Measurements from ENCODE around the gene MN1. TPM values are rescaled to one million over a fixed set of nuclear protein-coding genes. Genes with fewer than 3 reads are reported as not detected.

The MN1 gene
- total RNA-seq, 1 donor from 2014 or later = 5.9 TPM

DNA sequence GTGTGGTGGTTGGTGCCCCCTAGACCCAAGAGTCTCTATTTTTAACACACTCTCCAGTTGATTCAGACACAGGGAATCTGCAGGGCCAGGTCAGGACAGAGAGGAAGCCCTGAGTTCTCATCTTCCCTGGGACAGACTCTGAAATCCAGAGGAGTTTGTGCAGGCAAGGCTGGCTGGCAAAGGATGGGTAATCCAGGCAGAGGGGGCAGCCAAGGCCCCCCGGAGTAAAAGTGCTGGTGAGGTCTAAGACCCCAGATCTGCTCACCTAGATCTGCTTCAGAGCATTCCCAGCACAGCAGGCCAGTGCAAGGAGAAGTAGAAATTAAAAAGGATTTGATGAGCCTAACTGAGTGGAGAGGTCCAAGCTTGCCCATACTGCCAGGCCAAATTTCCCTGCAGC, 40.6 kb upstream of the MN1 start:
- H3K9me3 Mint-ChIP-seq (ENCODE audit: low read depth) = peaks cover 5% of the 10 kb centered on the region
- no peak overlapping the region for H3K4me3 Mint-ChIP-seq (ENCODE audit: low read depth)
- TF ChIP-seq CTCF (IDR thresholded peaks at IDR 0.05; ENCODE audit: unreplicated experiment) = no peak
- no peak for DNase-seq (ENCODE audit: low spot score, unreplicated experiment)
- H3K36me3 Mint-ChIP-seq (ENCODE audit: insufficient read depth) = peaks cover 3% of the 10 kb centered on the region
- no peak overlapping the region for H3K27ac Mint-ChIP-seq
- no peaks in the 10 kb centered on the region for H3K27me3 Mint-ChIP-seq
- H3K4me1 Mint-ChIP-seq (ENCODE audit: low read depth) = peaks cover 3% of the 10 kb centered on the region

GRCh38 chr22:27840436-27840835, 38.9 kb upstream of the MN1 start:
- H3K36me3 Mint-ChIP-seq (ENCODE audit: insufficient read depth) = peaks cover 2% of the 10 kb centered on the region
- TF ChIP-seq CTCF (IDR thresholded peaks at IDR 0.05; ENCODE audit: unreplicated experiment) = no peak
- peaks cover 5% of the 10 kb centered on the region for H3K9me3 Mint-ChIP-seq (ENCODE audit: low read depth)
- H3K4me3 Mint-ChIP-seq (ENCODE audit: low read depth) = no peak overlapping the region
- H3K4me1 Mint-ChIP-seq (ENCODE audit: low read depth) = peaks cover 3% of the 10 kb centered on the region
- no peak overlapping the region for H3K27ac Mint-ChIP-seq
- no peaks in the 10 kb centered on the region for H3K27me3 Mint-ChIP-seq
- DNase-seq (ENCODE audit: low spot score, unreplicated experiment) = no peak

DNA sequence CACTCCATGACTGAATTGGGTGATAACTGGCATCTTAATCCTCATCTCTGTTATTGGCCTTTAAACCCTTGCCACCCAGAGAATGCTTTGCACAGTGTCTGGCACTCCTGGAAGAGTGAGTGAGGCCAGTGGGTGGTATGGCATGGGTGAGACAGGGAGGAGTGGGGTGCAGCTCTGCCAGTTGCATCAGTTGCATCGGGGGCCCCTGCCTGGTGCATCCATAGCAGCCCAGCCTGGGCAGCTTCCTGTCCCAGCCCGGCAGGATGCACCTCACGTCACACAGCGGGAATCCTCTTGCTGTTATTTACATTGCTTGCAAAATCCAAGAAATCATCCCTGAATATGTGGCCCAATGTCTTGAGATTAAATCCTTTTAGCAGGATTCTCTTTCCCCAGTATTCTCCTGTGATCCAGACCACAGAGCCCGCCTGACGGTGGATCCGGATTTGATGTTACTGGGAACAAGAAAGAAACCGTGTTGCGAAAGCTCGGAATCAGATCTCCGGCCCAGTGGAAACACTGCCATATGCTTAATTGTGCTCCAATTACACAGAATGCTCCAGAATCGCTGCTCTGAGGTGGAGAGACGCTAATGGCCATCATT, 37.6 kb upstream of the MN1 start:
- no peak for TF ChIP-seq CTCF (IDR thresholded peaks at IDR 0.05; ENCODE audit: unreplicated experiment)
- no peak overlapping the region for H3K27ac Mint-ChIP-seq
- H3K4me1 Mint-ChIP-seq (ENCODE audit: low read depth) = peaks cover 3% of the 10 kb centered on the region
- peaks cover 2% of the 10 kb centered on the region for H3K36me3 Mint-ChIP-seq (ENCODE audit: insufficient read depth)
- H3K9me3 Mint-ChIP-seq (ENCODE audit: low read depth) = peaks cover 5% of the 10 kb centered on the region
- H3K4me3 Mint-ChIP-seq (ENCODE audit: low read depth) = no peak overlapping the region
- no peak for DNase-seq (ENCODE audit: low spot score, unreplicated experiment)
- H3K27me3 Mint-ChIP-seq = no peaks in the 10 kb centered on the region

GRCh38 chr22:27836181-27836580, 34.6 kb upstream of the MN1 start:
- Mint-ChIP-seq H3K27ac (peak overlapping the region; percentile 8), H3K9me3 (ENCODE audit: low read depth) (peaks cover 5% of the 10 kb centered on the region), H3K36me3 (ENCODE audit: insufficient read depth) (peaks cover 2% of the 10 kb centered on the region), H3K4me1 (ENCODE audit: low read depth) (no peaks in the 10 kb centered on the region), H3K27me3 (peaks cover 3% of the 10 kb centered on the region), H3K4me3 (ENCODE audit: low read depth) (no peak overlapping the region)
- TF ChIP-seq CTCF (IDR thresholded peaks at IDR 0.05; ENCODE audit: unreplicated experiment) = no peak
- no peak for DNase-seq (ENCODE audit: low spot score, unreplicated experiment)

GRCh38 chr22:27835446-27835845, 33.9 kb upstream of the MN1 start:
- Mint-ChIP-seq H3K27me3 (peaks cover 3% of the 10 kb centered on the region), H3K4me1 (ENCODE audit: low read depth) (no peaks in the 10 kb centered on the region), H3K9me3 (ENCODE audit: low read depth) (peaks cover 5% of the 10 kb centered on the region), H3K27ac (no peak overlapping the region), H3K36me3 (ENCODE audit: insufficient read depth) (peaks cover 2% of the 10 kb centered on the region), H3K4me3 (ENCODE audit: low read depth) (no peak overlapping the region)
- DNase-seq (ENCODE audit: low spot score, unreplicated experiment) = no peak
- no peak for TF ChIP-seq CTCF (IDR thresholded peaks at IDR 0.05; ENCODE audit: unreplicated experiment)
